Activated T-cell treated with anti-CD3 and anti-CD28 coated beads for 1 hour (primary cell): ENCODE results near the gene FRMPD1.

Experiments
- DNase-seq: peaks from one replicate; pipeline ENCODE4 v3.0.0-alpha.2; 2020; ENCODE audit warnings: low read depth

Gene FRMPD1

GRCh38 chr9:37626708-37627292 lies 24.0 kb upstream of the FRMPD1 start:
- no peak for DNase-seq

GRCh38 chr9:37632479-37632878 lies 18.3 kb upstream of the FRMPD1 start:
- DNase-seq = no peak

- DNase-seq = no peak
These were observed 14.9 kb upstream of the FRMPD1 start for GRCh38 chr9:37635808-37636207.

GRCh38 chr9:37636511-37637448 lies 14.0 kb upstream of the FRMPD1 start:
- DNase-seq = no peak

GRCh38 chr9:37639109-37639762 lies 11.5 kb upstream of the FRMPD1 start:
- DNase-seq = no peak

- DNase-seq = no peak
These were observed 10.9 kb upstream of the FRMPD1 start for GRCh38 chr9:37639841-37640240.

GRCh38 chr9:37640246-37640645 lies 10.5 kb upstream of the FRMPD1 start:
- no peak for DNase-seq

GRCh38 chr9:37641331-37641730 lies 9.4 kb upstream of the FRMPD1 start:
- no peak for DNase-seq

- DNase-seq = no peak
These were observed 7.5 kb upstream of the FRMPD1 start for GRCh38 chr9:37643214-37643613.

GRCh38 chr9:37645903-37646506 lies 4.7 kb upstream of the FRMPD1 start:
- no peak for DNase-seq

GRCh38 chr9:37650299-37650872 lies 368 bp upstream of the FRMPD1 start:
- no peak for DNase-seq

GRCh38 chr9:37652261-37652660 lies 1.5 kb downstream of the FRMPD1 start:
- DNase-seq = no peak

- DNase-seq = no peak
These were observed 2.6 kb downstream of the FRMPD1 start for GRCh38 chr9:37653385-37653784.

- DNase-seq = no peak
These were observed 6.2 kb downstream of the FRMPD1 start for GRCh38 chr9:37656936-37657335.

- no peak for DNase-seq
These were observed 9.9 kb downstream of the FRMPD1 start for GRCh38 chr9:37660691-37661090.

- no peak for DNase-seq
These were observed 13.2 kb downstream of the FRMPD1 start for GRCh38 chr9:37663926-37664325.

- no peak for DNase-seq
These were observed 17.0 kb downstream of the FRMPD1 start for GRCh38 chr9:37667706-37668105.

GRCh38 chr9:37668116-37668601 lies 17.4 kb downstream of the FRMPD1 start:
- no peak for DNase-seq

- no peak for DNase-seq
These were observed 18.5 kb downstream of the FRMPD1 start for GRCh38 chr9:37669232-37669631.

GRCh38 chr9:37675661-37676060 lies 24.9 kb downstream of the FRMPD1 start:
- DNase-seq = no peak

GRCh38 chr9:37676411-37676830 lies 25.7 kb downstream of the FRMPD1 start:
- no peak for DNase-seq

GRCh38 chr9:37677435-37677834 lies 26.7 kb downstream of the FRMPD1 start:
- no peak for DNase-seq
